HepG2 (cell line): ENCODE results near the gene AP1M1. TPM values are rescaled to one million over a fixed set of nuclear protein-coding genes. Genes with fewer than 3 reads are reported as not detected.

ENCODE experiments used
- CBX2 ChIP-seq, 2 experiments: fragments of 200-600 bp in 1 of 2; sonication (generic); formaldehyde crosslinking in 1 of 2; IDR thresholded peaks; 2 replicates each; pipeline versions ENCODE4 v1.7.0 to v1.8.1; 2018 to 2022; ENCODE audit warnings: low read depth in 2 of 2, low read length in 1 of 2, mild to moderate bottlenecking in 1 of 2, missing genetic modification reagents in 1 of 2
- CREBL2 ChIP-seq: sonication (generic); formaldehyde crosslinking; IDR thresholded peaks from 2 replicates; pipeline ENCODE4 v1.8.1; 2023; ENCODE audit warnings: missing genetic modification reagents, mild to moderate bottlenecking, borderline replicate concordance
- CTCF ChIP-seq: sonication (generic); formaldehyde crosslinking; IDR thresholded peaks from 2 replicates; pipeline ENCODE4 v1.5.0; 2020; ENCODE audit warnings: mild to moderate bottlenecking, missing genetic modification reagents, moderate library complexity
- HHEX ChIP-seq: IDR thresholded peaks from 2 replicates; pipeline ENCODE4 v1.6.1; 2016; ENCODE audit warnings: control low read depth
- HNRNPK ChIP-seq: fragments of 200-400 bp; formaldehyde crosslinking; IDR thresholded peaks from 2 replicates; pipeline ENCODE4 v1.6.1; 2018; ENCODE audit warnings: low read length, low read depth, moderate library complexity, mild to moderate bottlenecking; ENCODE audit not compliant: poor library complexity, severe bottlenecking
- KDM1A ChIP-seq: IDR thresholded peaks from 2 replicates; pipeline ENCODE4 v1.6.1; 2016; ENCODE audit warnings: missing compliant biosample characterization
- KLF15 ChIP-seq: sonication (generic); formaldehyde crosslinking; IDR thresholded peaks from 2 replicates; pipeline ENCODE4 v1.8.1; 2023; ENCODE audit warnings: borderline replicate concordance, mild to moderate bottlenecking, inconsistent platforms, missing genetic modification reagents, mixed read lengths
- MLX ChIP-seq: IDR thresholded peaks from 2 replicates; pipeline ENCODE4 v1.6.1; 2016
- NFE2L1 ChIP-seq: sonication (generic); formaldehyde crosslinking; IDR thresholded peaks from 2 replicates; pipeline ENCODE4 v1.4.0; 2020; ENCODE audit warnings: missing genetic modification reagents, mild to moderate bottlenecking, borderline replicate concordance
- ONECUT2 ChIP-seq: sonication (generic); formaldehyde crosslinking; IDR thresholded peaks from 2 replicates; pipeline ENCODE4 v1.4.0; 2020; ENCODE audit warnings: missing genetic modification reagents
- RAD21 ChIP-seq: fragments of 450-650 bp; formaldehyde crosslinking; IDR thresholded peaks from 2 replicates; pipeline ENCODE4 v1.5.0; 2020; ENCODE audit warnings: mild to moderate bottlenecking
- THAP9 ChIP-seq: sonication (generic); formaldehyde crosslinking; IDR thresholded peaks from 2 replicates; pipeline ENCODE4; 2020; ENCODE audit warnings: missing genetic modification reagents, mild to moderate bottlenecking, borderline replicate concordance
- ZBTB7B ChIP-seq: sonication (generic); formaldehyde crosslinking; IDR thresholded peaks from 2 replicates; pipeline ENCODE4 v1.4.0; 2020; ENCODE audit warnings: missing genetic modification reagents
- ZFP62 ChIP-seq: sonication (generic); formaldehyde crosslinking; IDR thresholded peaks from 2 replicates; pipeline ENCODE4 v1.4.0; 2020; ENCODE audit warnings: missing genetic modification reagents
- ZNF274 ChIP-seq: sonication (generic); formaldehyde crosslinking; IDR thresholded peaks from 2 replicates; pipeline ENCODE4 v1.5.1; 2020; ENCODE audit warnings: mild to moderate bottlenecking, missing genetic modification reagents
- ZNF292 ChIP-seq: sonication (generic); formaldehyde crosslinking; IDR thresholded peaks from 2 replicates; pipeline ENCODE4 v1.8.1; 2022; ENCODE audit warnings: mild to moderate bottlenecking, low read depth, missing genetic modification reagents, borderline replicate concordance
- ZNF496 ChIP-seq: sonication (generic); formaldehyde crosslinking; IDR thresholded peaks from 2 replicates; pipeline ENCODE4 v1.8.1; 2023; ENCODE audit warnings: mild to moderate bottlenecking, moderate library complexity, missing genetic modification reagents; ENCODE audit not compliant: insufficient replicate concordance
- ZNF564 ChIP-seq: sonication (generic); formaldehyde crosslinking; IDR thresholded peaks from 2 replicates; pipeline ENCODE4 v1.8.1; 2023; ENCODE audit warnings: mild to moderate bottlenecking, missing genetic modification reagents
- ZNF710 ChIP-seq: sonication (generic); formaldehyde crosslinking; IDR thresholded peaks from 2 replicates; pipeline ENCODE4 v1.5.0; 2020; ENCODE audit warnings: mild to moderate bottlenecking, missing genetic modification reagents, borderline replicate concordance
- ZNF83 ChIP-seq: sonication (generic); formaldehyde crosslinking; IDR thresholded peaks from 2 replicates; pipeline ENCODE4 v1.4.0; 2020; ENCODE audit warnings: missing genetic modification reagents, mild to moderate bottlenecking, borderline replicate concordance
- polyA plus RNA-seq, 8 experiments: library from polyadenylated mRNA; depleted of rRNA in 3 of 8; stranded (reverse) in 7 of 8; unstranded in 1 of 8; fragments of >200 nt; fragmentation: Illumina TruSeq in 4 of 8; extraction: Trizol in 4 of 8; gene quantifications; 2 replicates each; pipeline versions ENCODE4 v1.2.1 to v1.2.3, GENCODE V29; 2011 to 2016; ENCODE audit warnings: low read depth in 4 of 8, missing spikeins in 1 of 8, mixed read lengths in 1 of 8; ENCODE audit not compliant: insufficient read depth in 1 of 8
- total RNA-seq, 5 experiments: library from RNA; depleted of rRNA; stranded (reverse); fragments of >200 nt; fragmentation: Illumina TruSeq; extraction: Trizol; gene quantifications; 2 replicates each; pipeline ENCODE4 v1.2.3, GENCODE V29; 2016; ENCODE audit warnings: low read depth in 1 of 5
- TF ChIP-seq, protein P1 (sequence below): IDR thresholded peaks from 2 replicates; pipeline ENCODE4 v1.6.1; 2016; ENCODE audit warnings: missing genetic modification reagents, missing compliant biosample characterization

The AP1M1 gene
- total and polyA plus RNA-seq, 2 of the 13 experiments (the other 11 are each of a cell fraction or from before 2014, with no cell fraction given): 34.4 to 46.1 TPM

- no peak for TF ChIP-seq MLX (CRISPR knock-in tag)
- TF ChIP-seq KDM1A (CRISPR knock-in tag): no peak
- no peak for TF ChIP-seq ZFP62 (CRISPR knock-in tag)
- no peak for TF ChIP-seq ZNF292
- no peak for TF ChIP-seq NFE2L1
- 0 out of 2 replicates have a peak, but pooled peaks have one; percentile 29 for TF ChIP-seq CREBL2 (CRISPR knock-in tag)
- no peak for TF ChIP-seq ONECUT2 (CRISPR knock-in tag)
- no peak for TF ChIP-seq KLF15 (CRISPR knock-in tag)
- no peak for TF ChIP-seq THAP9 (CRISPR knock-in tag)
- TF ChIP-seq ZNF710: peak; percentile 33; the same call in 1 of the 2 replicates
- TF ChIP-seq ZBTB7B (CRISPR knock-in tag): no peak
- no peak for TF ChIP-seq CBX2 (IDR thresholded peaks at IDR 0.05; ENCODE audit: low read depth, low read length)
- no peak for TF ChIP-seq CBX2 (CRISPR knock-in tag; IDR thresholded peaks at IDR 0.05; ENCODE audit: low read depth)
- peak; percentile 98 for TF ChIP-seq CTCF (CRISPR knock-in tag)
- TF ChIP-seq ZNF564: no peak
- no peak for TF ChIP-seq HNRNPK
- no peak for TF ChIP-seq ZNF496 (CRISPR knock-in tag)
- TF ChIP-seq RAD21 (CRISPR knock-in tag): peak; percentile 94
- TF ChIP-seq, protein P1, sequence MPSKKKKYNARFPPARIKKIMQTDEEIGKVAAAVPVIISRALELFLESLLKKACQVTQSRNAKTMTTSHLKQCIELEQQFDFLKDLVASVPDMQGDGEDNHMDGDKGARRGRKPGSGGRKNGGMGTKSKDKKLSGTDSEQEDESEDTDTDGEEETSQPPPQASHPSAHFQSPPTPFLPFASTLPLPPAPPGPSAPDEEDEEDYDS (CRISPR knock-in tag): no peak
- no peak for TF ChIP-seq HHEX (CRISPR knock-in tag)
- TF ChIP-seq ZNF274 (CRISPR knock-in tag): 0 out of 2 replicates have a peak, but pooled peaks have one; percentile 42
- peak; percentile 52; the same call in 1 of the 2 replicates for TF ChIP-seq ZNF83 (CRISPR knock-in tag)
These were observed 49.9 kb downstream of the AP1M1 start (continued) for GRCh38 chr19:16247353-16248182.
